ENCODE measurements around the gene GADD45B.
A peak's percentile ranks its signal among the peaks of the same experiment; 100 is the strongest.

Gene GADD45B

DNA sequence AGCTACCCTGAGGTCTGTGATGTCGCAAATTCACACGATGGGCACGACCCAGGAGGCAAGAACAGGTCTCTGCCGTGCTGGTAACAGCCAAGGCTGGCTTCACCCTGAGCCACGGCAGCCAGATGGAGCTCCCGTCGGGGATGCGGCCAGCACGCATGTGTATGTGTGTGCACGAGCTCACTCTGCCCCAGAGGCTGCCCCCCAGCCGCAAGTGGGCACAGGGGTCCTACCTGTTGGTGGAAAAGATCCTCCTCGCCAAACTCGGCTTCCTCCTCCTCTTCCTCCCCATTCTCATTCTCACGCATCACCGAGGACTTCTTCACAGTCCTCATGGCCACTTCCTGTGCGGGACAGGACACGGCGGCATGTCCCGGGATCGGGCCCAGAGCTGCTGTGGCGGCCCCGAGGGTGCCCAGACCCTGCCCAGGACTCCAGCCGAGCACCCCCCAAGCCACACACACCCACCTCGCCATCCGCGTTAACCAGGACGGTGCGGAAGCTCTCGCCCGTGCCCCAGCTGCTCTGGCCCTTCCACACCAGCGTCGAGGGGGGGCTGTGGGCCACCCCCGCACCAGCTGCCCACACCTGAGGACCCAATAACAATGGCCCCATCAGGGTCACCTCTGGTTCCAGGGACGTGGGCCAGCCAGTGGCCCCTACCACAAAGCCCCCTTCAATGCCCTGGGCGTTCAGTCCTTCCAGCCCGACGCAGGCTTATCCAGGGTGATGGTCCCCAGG, 44.4 kb upstream of the GADD45B start:
- Histone ChIP-seq H3K9ac (ENCODE audit: insufficient read length) (no peak overlapping the region), H3K9me3 (ENCODE audit: low read depth, low read length) (no peaks in the 10 kb centered on the region), H3K27ac (0 out of 2 replicates have a peak overlapping the region, but pooled peaks have one; percentile 46), H3K36me3 (ENCODE audit: insufficient read depth, low read length) (peaks cover 54% of the 10 kb centered on the region), H3K4me3 (no peak overlapping the region)
- TF ChIP-seq EZH2 (IDR thresholded peaks at IDR 0.05) (no peak), FOXP2 (optimal IDR thresholded peaks at IDR 0.05; ENCODE audit: control extremely low read depth, extremely low read length, insufficient read depth) (no peak), POLR2AphosphoS5 (IDR thresholded peaks at IDR 0.05; ENCODE audit: borderline replicate concordance, low read depth, low read length) (no peak)
- DNase-seq (ENCODE audit: low read depth, low spot score), result no peak

DNA sequence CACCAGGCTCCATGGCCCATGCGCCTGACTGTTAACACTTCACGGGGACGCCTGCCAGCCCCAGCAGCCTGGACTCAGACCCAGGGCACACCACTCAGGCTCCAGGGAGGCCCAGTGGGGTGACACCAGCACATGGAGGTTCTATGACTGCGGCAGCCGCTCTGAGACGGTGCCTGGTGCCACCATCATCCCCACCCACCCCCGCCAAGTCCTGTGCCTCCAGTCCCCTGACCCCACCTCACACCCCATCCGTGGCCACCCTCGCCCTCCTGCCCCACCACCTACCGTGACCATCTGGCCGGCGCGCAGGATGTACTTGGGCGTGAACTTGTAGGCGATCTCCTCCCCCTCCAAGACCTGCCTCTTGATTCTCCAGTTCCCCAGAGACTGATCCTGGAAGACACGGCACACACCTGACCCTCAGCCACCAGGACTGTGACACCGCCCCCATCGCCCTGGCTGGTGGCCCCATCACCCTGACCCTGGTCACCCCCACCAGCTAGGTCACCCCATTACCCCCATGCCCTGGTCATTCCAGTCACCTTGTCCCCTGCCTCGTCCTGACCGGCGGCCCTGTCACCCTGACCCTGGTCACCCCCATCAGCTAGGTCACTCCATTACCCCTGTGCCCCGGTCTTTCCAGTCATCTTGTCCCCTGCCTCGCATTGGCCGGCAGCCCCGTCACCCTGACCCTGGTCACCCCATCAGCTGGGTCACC, 43.6 kb upstream of the GADD45B start:
- no peak overlapping the region for H3K4me3 ChIP-seq
- no peak overlapping the region for H3K9ac ChIP-seq (ENCODE audit: insufficient read length)
- no peak for DNase-seq (ENCODE audit: low read depth, low spot score)
- H3K36me3 ChIP-seq (ENCODE audit: insufficient read depth, low read length), result peaks cover 56% of the 10 kb centered on the region
- TF ChIP-seq EZH2 (IDR thresholded peaks at IDR 0.05) (no peak), POLR2AphosphoS5 (IDR thresholded peaks at IDR 0.05; ENCODE audit: borderline replicate concordance, low read depth, low read length) (no peak), FOXP2 (optimal IDR thresholded peaks at IDR 0.05; ENCODE audit: control extremely low read depth, extremely low read length, insufficient read depth) (no peak)
- H3K9me3 ChIP-seq (ENCODE audit: low read depth, low read length), result no peaks in the 10 kb centered on the region
- no peak overlapping the region for H3K27ac ChIP-seq

DNA sequence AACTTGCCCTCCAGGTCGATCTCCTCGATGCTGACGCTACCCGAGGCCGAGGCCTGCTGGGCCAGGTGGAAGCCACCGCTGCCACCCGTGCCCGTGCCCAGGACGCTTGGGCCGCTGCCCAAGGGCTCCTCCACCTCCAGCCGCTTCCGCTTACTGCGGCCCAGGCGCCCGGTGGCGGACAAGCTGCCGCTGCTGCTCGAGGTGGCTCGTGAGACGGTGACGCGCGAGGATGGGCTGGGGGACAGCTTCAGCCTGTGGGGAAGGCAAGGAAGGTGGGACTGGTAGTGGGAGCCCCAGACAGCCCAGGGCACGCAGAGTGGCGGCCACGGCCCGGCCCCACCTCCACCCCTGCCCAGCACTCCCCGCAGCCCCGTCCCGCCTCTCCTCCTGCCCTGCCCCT, 42.1 kb upstream of the GADD45B start:
- DNase-seq (ENCODE audit: low read depth, low spot score), result no peak
- Histone ChIP-seq H3K4me3 (no peak overlapping the region), H3K36me3 (ENCODE audit: insufficient read depth, low read length) (peaks cover 71% of the 10 kb centered on the region), H3K9ac (ENCODE audit: insufficient read length) (no peak overlapping the region), H3K27ac (no peak overlapping the region), H3K9me3 (ENCODE audit: low read depth, low read length) (no peaks in the 10 kb centered on the region)
- TF ChIP-seq POLR2AphosphoS5 (IDR thresholded peaks at IDR 0.05; ENCODE audit: borderline replicate concordance, low read depth, low read length), result no peak
- TF ChIP-seq FOXP2 (optimal IDR thresholded peaks at IDR 0.05; ENCODE audit: control extremely low read depth, extremely low read length, insufficient read depth), result no peak
- TF ChIP-seq EZH2 (IDR thresholded peaks at IDR 0.05), result no peak

DNA sequence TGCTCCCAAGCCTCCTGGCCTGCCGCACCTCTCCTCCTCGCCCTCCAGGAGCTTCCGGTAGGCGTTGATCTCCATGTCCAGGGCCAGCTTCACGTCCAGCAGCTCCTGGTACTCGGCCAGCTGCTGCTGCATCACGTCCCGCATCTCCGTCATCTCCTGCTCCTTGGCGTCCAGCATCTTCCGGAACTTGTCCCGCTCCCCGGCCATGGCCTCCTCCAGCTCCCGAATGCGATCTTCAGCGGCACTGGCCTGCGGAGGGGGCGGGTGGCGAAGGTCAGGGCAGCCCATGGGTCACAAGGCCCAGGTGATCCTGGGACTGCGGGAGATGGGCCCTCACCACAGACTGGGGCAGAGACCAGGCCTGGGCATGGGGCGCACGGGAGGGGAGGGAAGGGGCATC, 41.7 kb upstream of the GADD45B start:
- TF ChIP-seq POLR2AphosphoS5 (IDR thresholded peaks at IDR 0.05; ENCODE audit: borderline replicate concordance, low read depth, low read length), result no peak
- TF ChIP-seq FOXP2 (optimal IDR thresholded peaks at IDR 0.05; ENCODE audit: control extremely low read depth, extremely low read length, insufficient read depth), result no peak
- no peak for TF ChIP-seq EZH2 (IDR thresholded peaks at IDR 0.05)
- Histone ChIP-seq H3K9me3 (ENCODE audit: low read depth, low read length) (no peaks in the 10 kb centered on the region), H3K4me3 (no peak overlapping the region), H3K9ac (ENCODE audit: insufficient read length) (no peak overlapping the region), H3K27ac (no peak overlapping the region), H3K36me3 (ENCODE audit: insufficient read depth, low read length) (peaks cover 74% of the 10 kb centered on the region)
- no peak for DNase-seq (ENCODE audit: low read depth, low spot score)

DNA sequence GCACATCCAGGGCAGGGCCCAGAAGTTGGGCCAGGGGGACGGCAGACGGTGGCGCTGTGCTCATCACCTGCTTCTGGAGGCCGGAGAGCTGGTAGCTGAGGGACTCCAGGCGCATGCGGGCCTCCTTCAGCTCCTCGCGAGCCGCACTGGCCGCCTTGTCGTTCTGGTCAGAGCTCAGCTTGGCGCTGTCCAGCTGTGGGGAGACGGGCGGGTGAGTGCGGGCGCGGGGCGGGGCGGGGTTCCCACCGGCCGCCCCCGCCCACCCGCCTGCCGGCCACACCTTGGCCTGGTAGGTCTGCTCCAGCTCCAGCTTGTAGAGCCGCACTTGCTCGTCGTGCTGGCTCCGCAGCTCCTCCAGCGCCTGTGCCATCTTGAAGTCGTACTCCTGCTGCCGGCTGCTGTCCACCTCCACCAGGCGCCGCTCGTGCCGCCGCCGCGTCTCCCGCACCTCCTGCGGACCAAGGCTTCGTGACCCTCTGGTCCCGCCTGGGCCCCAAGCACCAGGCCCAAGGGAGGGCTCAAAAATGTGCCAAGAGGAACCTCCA, 41.1 kb upstream of the GADD45B start:
- TF ChIP-seq EZH2 (IDR thresholded peaks at IDR 0.05), result no peak
- no peak for TF ChIP-seq POLR2AphosphoS5 (IDR thresholded peaks at IDR 0.05; ENCODE audit: borderline replicate concordance, low read depth, low read length)
- TF ChIP-seq FOXP2 (optimal IDR thresholded peaks at IDR 0.05; ENCODE audit: control extremely low read depth, extremely low read length, insufficient read depth), result no peak
- no peak for DNase-seq (ENCODE audit: low read depth, low spot score)
- peaks cover 75% of the 10 kb centered on the region for H3K36me3 ChIP-seq (ENCODE audit: insufficient read depth, low read length)

DNA sequence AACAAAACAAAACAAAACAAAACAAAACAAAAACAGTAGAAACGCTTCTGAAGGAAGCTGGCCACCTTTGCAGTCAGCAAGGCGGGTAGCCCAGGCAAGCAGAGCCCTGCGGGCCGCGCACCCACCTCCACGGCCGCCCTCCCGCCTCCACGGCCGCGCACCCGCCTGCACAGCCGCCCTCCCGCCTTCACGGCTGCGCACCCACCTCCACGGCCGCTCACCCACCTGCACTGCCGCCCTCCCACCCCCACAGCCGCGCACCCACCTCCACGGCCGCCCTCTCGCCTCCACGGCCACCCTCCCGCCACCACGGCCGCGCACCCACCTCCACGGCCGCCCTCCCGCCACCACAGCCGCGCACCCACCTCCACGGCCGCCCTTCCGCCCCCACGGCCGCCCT, 39.5 kb upstream of the GADD45B start:
- peaks cover 69% of the 10 kb centered on the region for H3K36me3 ChIP-seq (ENCODE audit: insufficient read depth, low read length)
- no peaks in the 10 kb centered on the region for H3K9me3 ChIP-seq (ENCODE audit: low read depth, low read length)
- no peak overlapping the region for H3K27ac ChIP-seq
- no peak for DNase-seq (ENCODE audit: low read depth, low spot score)
- no peak overlapping the region for H3K9ac ChIP-seq (ENCODE audit: insufficient read length)
- H3K4me3 ChIP-seq, result no peak overlapping the region
- TF ChIP-seq POLR2AphosphoS5 (IDR thresholded peaks at IDR 0.05; ENCODE audit: borderline replicate concordance, low read depth, low read length) (no peak), EZH2 (IDR thresholded peaks at IDR 0.05) (no peak), FOXP2 (optimal IDR thresholded peaks at IDR 0.05; ENCODE audit: control extremely low read depth, extremely low read length, insufficient read depth) (no peak)

More for the DNA sequence above, 41.1 kb upstream of the GADD45B start:
- Histone ChIP-seq H3K9ac (ENCODE audit: insufficient read length) (no peak overlapping the region), H3K4me3 (no peak overlapping the region), H3K27ac (no peak overlapping the region), H3K9me3 (ENCODE audit: low read depth, low read length) (no peaks in the 10 kb centered on the region)

- H3K9ac ChIP-seq (ENCODE audit: insufficient read length), result no peak overlapping the region
- no peak overlapping the region for H3K27ac ChIP-seq
- TF ChIP-seq POLR2AphosphoS5 (IDR thresholded peaks at IDR 0.05; ENCODE audit: borderline replicate concordance, low read depth, low read length), result no peak
- TF ChIP-seq EZH2 (IDR thresholded peaks at IDR 0.05), result no peak
- TF ChIP-seq FOXP2 (optimal IDR thresholded peaks at IDR 0.05; ENCODE audit: control extremely low read depth, extremely low read length, insufficient read depth), result no peak
- peaks cover 68% of the 10 kb centered on the region for H3K36me3 ChIP-seq (ENCODE audit: insufficient read depth, low read length)
- DNase-seq (ENCODE audit: low read depth, low spot score), result no peak
- no peak overlapping the region for H3K4me3 ChIP-seq
- no peaks in the 10 kb centered on the region for H3K9me3 ChIP-seq (ENCODE audit: low read depth, low read length)
These were observed 39.0 kb upstream of the GADD45B start for GRCh38 chr19:2436926-2437325.

GRCh38 chr19:2438178-2438577, 37.7 kb upstream of the GADD45B start:
- no peak overlapping the region for H3K9ac ChIP-seq (ENCODE audit: insufficient read length)
- H3K36me3 ChIP-seq (ENCODE audit: insufficient read depth, low read length), result peaks cover 70% of the 10 kb centered on the region
- no peak for TF ChIP-seq FOXP2 (optimal IDR thresholded peaks at IDR 0.05; ENCODE audit: control extremely low read depth, extremely low read length, insufficient read depth)
- no peaks in the 10 kb centered on the region for H3K9me3 ChIP-seq (ENCODE audit: low read depth, low read length)
- no peak overlapping the region for H3K27ac ChIP-seq
- DNase-seq (ENCODE audit: low read depth, low spot score), result no peak
- no peak overlapping the region for H3K4me3 ChIP-seq

All from SK-N-MC (cell line).